Measurements from ENCODE around the gene RPL35.

DNA sequence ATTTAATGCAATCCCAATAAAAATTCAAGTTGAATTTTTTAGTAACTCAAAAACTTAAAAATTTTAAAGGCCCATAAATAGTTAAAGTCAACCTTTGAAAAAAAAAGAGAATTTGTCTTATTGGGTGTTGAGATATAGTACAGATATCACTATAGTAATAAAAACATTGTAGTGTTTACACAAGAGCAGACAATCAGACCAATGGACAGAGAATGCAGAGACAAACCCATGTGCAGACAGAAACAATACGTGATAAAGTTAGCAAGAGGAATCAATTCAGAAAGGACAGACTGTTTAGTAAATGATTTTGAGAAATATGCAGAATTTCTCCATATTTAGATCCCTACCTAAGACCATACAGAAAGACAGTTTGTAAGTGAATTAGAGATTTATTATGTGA is 45.2 kb upstream of the RPL35 start:
- TF ChIP-seq POLR2A (IDR thresholded peaks at IDR 0.05) (no peak), CTCF (IDR thresholded peaks at IDR 0.05) (no peak), EP300 (IDR thresholded peaks at IDR 0.05) (no peak)

Measured in ovary (tissue), 3 donors.